WTC11 (cell line): ENCODE results near the gene CD84. TPM values are rescaled to one million over a fixed set of nuclear protein-coding genes. Genes with fewer than 3 reads are reported as not detected.

Experiments
- ATAC-seq: fragments of 200-7000 bp; cut with Tn5 transposase; 2 replicates; pipeline ENCODE4 v1.10.0; 2021; ENCODE audit warnings: mild to moderate bottlenecking, moderate library complexity
- CTCF ChIA-PET: fragments of 300-600 bp; sonication (Branson Sonifier 250); formaldehyde crosslinking; loops from one replicate; lab custom pipeline; 2021; ENCODE audit warnings: antibody characterized with exemption; lab: Charles Lee
- POLR2A ChIA-PET: fragments of 350-600 bp; sonication (Branson Sonifier 250); formaldehyde crosslinking; loops from one replicate; lab custom pipeline; 2021; ENCODE audit warnings: antibody characterized with exemption; lab: Charles Lee
- DNase-seq: peaks from one replicate; pipeline ENCODE4 v3.0.0; 2021; ENCODE audit warnings: low spot score
- H3K27ac Mint-ChIP-seq: 2 replicates; pipeline ENCODE4 v1.8.0; 2021; ENCODE audit warnings: mixed read lengths
- H3K27me3 Mint-ChIP-seq: 2 replicates; pipeline ENCODE4 v1.8.0; 2021; ENCODE audit warnings: low read depth, mild to moderate bottlenecking, moderate library complexity, mixed read lengths
- H3K36me3 Mint-ChIP-seq: 2 replicates; pipeline ENCODE4 v1.8.0; 2021; ENCODE audit warnings: mixed read lengths
- H3K4me1 Mint-ChIP-seq: 2 replicates; pipeline ENCODE4 v1.8.0; 2022; ENCODE audit warnings: mixed read lengths
- H3K4me3 Mint-ChIP-seq: 2 replicates; pipeline ENCODE4 v1.8.0; 2021; ENCODE audit warnings: mild to moderate bottlenecking, moderate library complexity, mixed read lengths
- H3K9me3 Mint-ChIP-seq: 2 replicates; pipeline ENCODE4 v1.8.0; 2021; ENCODE audit warnings: mixed read lengths
- ATF1 ChIP-seq: sonication (generic); formaldehyde crosslinking; IDR thresholded peaks from 2 replicates; pipeline ENCODE4 v1.8.1; 2023; ENCODE audit warnings: mild to moderate bottlenecking, moderate library complexity, missing genetic modification reagents
- CREB1 ChIP-seq: sonication (generic); formaldehyde crosslinking; IDR thresholded peaks from 2 replicates; pipeline ENCODE4 v1.8.0; 2023; ENCODE audit warnings: mild to moderate bottlenecking, missing genetic modification reagents
- ELF4 ChIP-seq: sonication (generic); formaldehyde crosslinking; IDR thresholded peaks from 2 replicates; pipeline ENCODE4 v1.8.1; 2022; ENCODE audit warnings: low read depth, mild to moderate bottlenecking, moderate library complexity, missing genetic modification reagents
- EMX1 ChIP-seq: fragments of 250-450 bp; sonication (Bioruptor Pico); IDR thresholded peaks from 2 replicates; pipeline ENCODE4 v1.8.0; 2021; ENCODE audit warnings: mild to moderate bottlenecking
- ERG ChIP-seq: fragments of 250-450 bp; sonication (Bioruptor Pico); IDR thresholded peaks from 2 replicates; pipeline ENCODE4 v1.8.0; 2021; ENCODE audit warnings: mild to moderate bottlenecking
- HMGA2 ChIP-seq: fragments of 250-450 bp; sonication (Bioruptor Pico); IDR thresholded peaks from 2 replicates; pipeline ENCODE4 v1.4.0; 2021; ENCODE audit warnings: mild to moderate bottlenecking, moderate library complexity
- JUN ChIP-seq: sonication (generic); formaldehyde crosslinking; IDR thresholded peaks from 2 replicates; pipeline ENCODE4 v1.8.0; 2023; ENCODE audit warnings: mild to moderate bottlenecking, missing genetic modification reagents
- MLX ChIP-seq: sonication (generic); formaldehyde crosslinking; IDR thresholded peaks from 2 replicates; pipeline ENCODE4 v1.8.1; 2023; ENCODE audit warnings: mild to moderate bottlenecking, missing genetic modification reagents, moderate library complexity
- NR2C2 ChIP-seq: sonication (generic); formaldehyde crosslinking; IDR thresholded peaks from 2 replicates; pipeline ENCODE4 v1.8.0; 2022; ENCODE audit warnings: mild to moderate bottlenecking, missing genetic modification reagents
- NR3C1 ChIP-seq: sonication (generic); formaldehyde crosslinking; conservative IDR thresholded peaks from 2 replicates; pipeline ENCODE4 v1.8.1; 2023; ENCODE audit warnings: low read depth, mild to moderate bottlenecking, missing genetic modification reagents
- SOX15 ChIP-seq: fragments of 250-450 bp; sonication (Bioruptor Pico); IDR thresholded peaks from 2 replicates; pipeline ENCODE4 v1.9.0; 2021; ENCODE audit warnings: mild to moderate bottlenecking
- SP1 ChIP-seq: sonication (generic); formaldehyde crosslinking; conservative IDR thresholded peaks from 2 replicates; pipeline ENCODE4 v1.8.1; 2022; ENCODE audit warnings: missing genetic modification reagents
- ZBTB43 ChIP-seq: sonication (generic); formaldehyde crosslinking; IDR thresholded peaks from 2 replicates; pipeline ENCODE4 v1.8.1; 2023; ENCODE audit warnings: mild to moderate bottlenecking, missing genetic modification reagents
- ZNF219 ChIP-seq: sonication (generic); formaldehyde crosslinking; IDR thresholded peaks from 2 replicates; pipeline ENCODE4 v1.8.0; 2023; ENCODE audit warnings: missing genetic modification reagents, mild to moderate bottlenecking, borderline replicate concordance
- ZNF232 ChIP-seq: sonication (generic); formaldehyde crosslinking; IDR thresholded peaks from 2 replicates; pipeline ENCODE4 v1.8.0; 2022; ENCODE audit warnings: mild to moderate bottlenecking, missing genetic modification reagents
- ZNF281 ChIP-seq: sonication (generic); formaldehyde crosslinking; IDR thresholded peaks from 2 replicates; pipeline ENCODE4 v1.8.0; 2023; ENCODE audit warnings: mild to moderate bottlenecking, missing genetic modification reagents
- ZNF512 ChIP-seq: sonication (generic); formaldehyde crosslinking; IDR thresholded peaks from 2 replicates; pipeline ENCODE4 v1.8.1; 2022; ENCODE audit warnings: missing genetic modification reagents, borderline replicate concordance
- total RNA-seq: library from RNA; stranded (reverse); gene quantifications from 3 replicates; pipeline ENCODE4 v1.2.3, GENCODE V29; 2021

Gene CD84
- total RNA-seq, 1 experiment from 2014 or later = 0.17 TPM

GRCh38 chr1:160546942-160547341 is 32.4 kb downstream of the CD84 start (continued):
- TF ChIP-seq ZNF512 (CRISPR knock-in tag) (no peak), JUN (no peak), ZNF232 (no peak)

- POLR2A ChIA-PET = no interaction called here
- no peak for DNase-seq
- CTCF ChIA-PET = interaction anchor here (0.7 to 1.3 kb wide), 10 partner anchors 9 to 136 kb away, joined by 3 to 17 read pairs (median 4); no protein-coding TSS in a partner anchor
- H3K27me3 Mint-ChIP-seq = peaks cover 3% of the 10 kb centered on the region; the same call in 1 of the 2 replicates
- no peak overlapping the region for H3K27ac Mint-ChIP-seq
- peak; percentile 74 for ATAC-seq
- TF ChIP-seq NR3C1 (CRISPR knock-in tag) = no peak
- no peak for TF ChIP-seq SOX15 (CRISPR knock-in tag)
- no peak for TF ChIP-seq HMGA2 (CRISPR knock-in tag)
- no peak for TF ChIP-seq ELF4
- no peak for TF ChIP-seq ZNF219
- no peak for TF ChIP-seq ERG (CRISPR knock-in tag)
- no peak for TF ChIP-seq SP1
- no peak for TF ChIP-seq MLX (CRISPR knock-in tag)
- TF ChIP-seq ZNF281 (CRISPR knock-in tag) = no peak
- H3K9me3 Mint-ChIP-seq = no peaks in the 10 kb centered on the region
- no peaks in the 10 kb centered on the region for H3K36me3 Mint-ChIP-seq
- H3K4me3 Mint-ChIP-seq = no peak overlapping the region
- H3K4me1 Mint-ChIP-seq = 0 out of 2 replicates have a peak, but pooled peaks cover 4% of the 10 kb centered on the region
Observed at GRCh38 chr1:160544647-160545046, 34.6 kb downstream of the CD84 start.

GRCh38 chr1:160542303-160542945 is 36.9 kb downstream of the CD84 start:
- no peak for DNase-seq
- CTCF ChIA-PET = no interaction called here
- no peaks in the 10 kb centered on the region for H3K27me3 Mint-ChIP-seq
- H3K4me1 Mint-ChIP-seq = no peaks in the 10 kb centered on the region
- H3K4me3 Mint-ChIP-seq = no peak overlapping the region
- ATAC-seq = no peak
- H3K27ac Mint-ChIP-seq = no peak overlapping the region
- TF ChIP-seq ZBTB43 (no peak), ZNF281 (CRISPR knock-in tag) (no peak), MLX (CRISPR knock-in tag) (no peak), EMX1 (no peak), ATF1 (CRISPR knock-in tag) (no peak), NR2C2 (CRISPR knock-in tag) (no peak), CREB1 (CRISPR knock-in tag) (no peak)
- H3K36me3 Mint-ChIP-seq = no peaks in the 10 kb centered on the region
- H3K9me3 Mint-ChIP-seq = no peaks in the 10 kb centered on the region
- POLR2A ChIA-PET = no interaction called here
